Lower lobe of right lung (tissue), 2 donors: ENCODE data around the gene LZTFL1. TPM values are rescaled to one million over a fixed set of nuclear protein-coding genes. Genes with fewer than 3 reads are reported as not detected.

Experiments used
- ATAC-seq, 2 donors: fragments of 200-7000 bp; cut with Tn5 transposase; one replicate each; pipeline ENCODE4 v1.9.1; 2020 to 2022; ENCODE audit warnings: mild to moderate bottlenecking in 2 of 2, moderate library complexity in 2 of 2
- DNase-seq: peaks from one replicate; pipeline ENCODE4 v3.0.0-alpha.2; 2020
- H3K27ac ChIP-seq: fragments of 200-600 bp; one replicate; pipeline ENCODE4 v1.8.0; 2022
- H3K27me3 ChIP-seq: fragments of 200-600 bp; one replicate; pipeline ENCODE4 v1.8.0; 2022; ENCODE audit warnings: low read depth
- H3K36me3 ChIP-seq: fragments of 200-600 bp; one replicate; pipeline ENCODE4 v1.8.0; 2022; ENCODE audit warnings: mild to moderate bottlenecking
- H3K4me1 ChIP-seq: fragments of 200-600 bp; one replicate; pipeline ENCODE4 v1.8.0; 2022
- H3K4me3 ChIP-seq: fragments of 200-600 bp; one replicate; pipeline ENCODE4 v1.8.0; 2022; ENCODE audit warnings: mild to moderate bottlenecking
- H3K9me3 ChIP-seq: fragments of 200-600 bp; one replicate; pipeline ENCODE4 v1.8.0; 2022
- intact Hi-C: fragments of 100-400 bp; cut with DNase I; formaldehyde crosslinking; loops from one replicate; pipeline ENCODE4 v1.11.0; 2022
- total RNA-seq: library from RNA; stranded (reverse); fragmentation: NEBNext Ultra II Directional; extraction: Animal tissue kit (Norgen Biotek cat#: 25700); gene quantifications from one replicate; pipeline ENCODE4 v1.2.1, GENCODE V29; 2021
- TF ChIP-seq, protein P1 (sequence below): fragments of 200-600 bp; IDR thresholded peaks from one replicate; pipeline ENCODE4 v1.8.0; 2022; ENCODE audit warnings: antibody characterized with exemption, mild to moderate bottlenecking
- donor health status: DM: no; HTN: yes; CAD: no; lungs with severe emphysema.

The LZTFL1 gene
- total RNA-seq, 1 donor from 2014 or later = 26.8 TPM

DNA sequence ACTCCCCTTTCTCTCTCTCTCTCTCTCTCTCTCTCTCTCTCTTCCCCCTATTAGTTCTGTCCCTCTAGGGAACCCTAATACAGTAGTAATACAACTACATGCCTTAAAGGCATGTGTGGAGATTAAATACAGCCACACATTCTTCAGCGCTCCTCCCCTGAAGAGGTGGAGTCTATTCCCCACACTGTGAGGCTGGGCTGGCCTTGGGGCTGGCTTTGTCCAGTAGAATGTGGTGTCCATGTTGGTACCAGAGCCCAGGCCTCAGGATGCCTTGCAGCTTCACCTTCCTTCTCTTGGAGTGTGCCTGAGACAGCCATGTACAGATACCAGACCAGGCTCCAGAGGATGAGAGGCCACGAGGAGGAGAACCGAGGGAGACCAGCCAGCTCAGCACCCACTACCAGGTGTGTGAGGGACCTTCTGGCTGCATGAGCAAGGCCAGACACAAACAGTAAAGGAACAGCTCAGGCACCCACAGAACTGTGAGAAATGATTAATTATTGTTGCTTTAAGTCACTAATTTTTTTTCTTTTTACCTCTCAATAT lies 56.2 kb downstream of the LZTFL1 start:
- intact Hi-C loops = no loop called here
- no peak overlapping the region for H3K4me3 ChIP-seq
- no peaks in the 10 kb centered on the region for H3K4me1 ChIP-seq
- no peak for ATAC-seq
- no peaks in the 10 kb centered on the region for H3K27me3 ChIP-seq
- TF ChIP-seq, protein P1, sequence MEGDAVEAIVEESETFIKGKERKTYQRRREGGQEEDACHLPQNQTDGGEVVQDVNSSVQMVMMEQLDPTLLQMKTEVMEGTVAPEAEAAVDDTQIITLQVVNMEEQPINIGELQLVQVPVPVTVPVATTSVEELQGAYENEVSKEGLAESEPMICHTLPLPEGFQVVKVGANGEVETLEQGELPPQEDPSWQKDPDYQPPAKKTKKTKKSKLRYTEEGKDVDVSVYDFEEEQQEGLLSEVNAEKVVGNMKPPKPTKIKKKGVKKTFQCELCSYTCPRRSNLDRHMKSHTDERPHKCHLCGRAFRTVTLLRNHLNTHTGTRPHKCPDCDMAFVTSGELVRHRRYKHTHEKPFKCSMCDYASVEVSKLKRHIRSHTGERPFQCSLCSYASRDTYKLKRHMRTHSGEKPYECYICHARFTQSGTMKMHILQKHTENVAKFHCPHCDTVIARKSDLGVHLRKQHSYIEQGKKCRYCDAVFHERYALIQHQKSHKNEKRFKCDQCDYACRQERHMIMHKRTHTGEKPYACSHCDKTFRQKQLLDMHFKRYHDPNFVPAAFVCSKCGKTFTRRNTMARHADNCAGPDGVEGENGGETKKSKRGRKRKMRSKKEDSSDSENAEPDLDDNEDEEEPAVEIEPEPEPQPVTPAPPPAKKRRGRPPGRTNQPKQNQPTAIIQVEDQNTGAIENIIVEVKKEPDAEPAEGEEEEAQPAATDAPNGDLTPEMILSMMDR = no peak
- no peak for DNase-seq
- peaks cover 12% of the 10 kb centered on the region for H3K9me3 ChIP-seq
- H3K27ac ChIP-seq = no peak overlapping the region
- no peaks in the 10 kb centered on the region for H3K36me3 ChIP-seq

GRCh38 chr3:45783667-45784066 lies 58.3 kb downstream of the LZTFL1 start:
- Histone ChIP-seq H3K36me3 (no peaks in the 10 kb centered on the region), H3K9me3 (peaks cover 1% of the 10 kb centered on the region), H3K4me1 (no peaks in the 10 kb centered on the region), H3K27me3 (no peaks in the 10 kb centered on the region), H3K27ac (no peak overlapping the region), H3K4me3 (no peak overlapping the region)
- intact Hi-C loops = no loop called here
- ATAC-seq (no peak), DNase-seq (no peak)
- TF ChIP-seq, protein P1 = no peak

DNA sequence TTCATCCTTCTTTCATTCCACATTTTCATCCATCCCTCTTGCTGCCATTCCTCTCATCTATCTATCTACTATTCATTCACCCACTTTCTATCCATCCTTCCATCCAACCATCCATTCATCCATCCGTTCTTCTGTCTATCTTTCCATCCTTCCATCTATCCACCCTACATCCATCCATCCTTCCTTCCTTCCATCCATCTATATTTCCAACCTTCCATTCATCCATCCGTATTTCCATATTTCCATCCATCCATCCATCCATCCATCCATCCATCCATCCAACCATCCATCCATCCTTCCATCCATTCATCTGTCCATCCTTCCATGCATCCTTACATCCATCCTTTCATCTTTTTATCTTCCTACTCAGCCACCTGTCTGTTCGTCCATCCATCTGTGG lies 59.5 kb downstream of the LZTFL1 start:
- H3K9me3 ChIP-seq = no peaks in the 10 kb centered on the region
- no peaks in the 10 kb centered on the region for H3K27me3 ChIP-seq
- H3K4me3 ChIP-seq = no peak overlapping the region
- DNase-seq (no peak), ATAC-seq (no peak)
- intact Hi-C loops = no loop called here
- no peaks in the 10 kb centered on the region for H3K4me1 ChIP-seq
- no peak overlapping the region for H3K27ac ChIP-seq
- no peaks in the 10 kb centered on the region for H3K36me3 ChIP-seq
- TF ChIP-seq, protein P1 = no peak

DNA sequence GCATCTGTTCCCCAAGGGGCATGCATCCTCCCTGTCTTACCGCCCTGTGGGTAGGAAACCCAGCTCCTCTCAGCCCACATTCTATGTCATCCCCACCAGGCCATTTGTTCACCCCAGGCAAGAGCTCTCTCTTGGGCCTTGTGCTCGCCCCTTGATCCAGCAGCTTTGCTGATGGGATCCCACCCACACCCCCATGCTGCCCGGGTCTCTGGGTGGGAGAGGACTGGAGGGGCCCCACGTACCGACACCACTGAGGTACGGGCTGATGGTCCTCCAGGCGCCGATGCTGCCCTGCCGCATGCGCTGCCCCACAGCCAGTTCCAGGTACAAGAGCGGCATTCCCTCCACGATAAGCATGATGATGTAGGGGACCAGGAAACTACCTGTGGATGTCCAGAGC lies 60.1 kb downstream of the LZTFL1 start:
- ATAC-seq = no peak
- Histone ChIP-seq H3K27ac (no peak overlapping the region), H3K9me3 (no peaks in the 10 kb centered on the region), H3K4me1 (no peaks in the 10 kb centered on the region), H3K36me3 (no peaks in the 10 kb centered on the region), H3K4me3 (no peak overlapping the region), H3K27me3 (no peaks in the 10 kb centered on the region)
- intact Hi-C loops = no loop called here
- DNase-seq = no peak
- TF ChIP-seq, protein P1 = no peak

GRCh38 chr3:45781271-45781670 lies 60.6 kb downstream of the LZTFL1 start:
- DNase-seq (no peak), ATAC-seq (no peak)
- H3K36me3 ChIP-seq = no peaks in the 10 kb centered on the region
- no peak overlapping the region for H3K27ac ChIP-seq
- TF ChIP-seq, protein P1 = no peak
- no peaks in the 10 kb centered on the region for H3K27me3 ChIP-seq
- no peak overlapping the region for H3K4me3 ChIP-seq
- no peaks in the 10 kb centered on the region for H3K4me1 ChIP-seq
- intact Hi-C loops = no loop called here
- no peaks in the 10 kb centered on the region for H3K9me3 ChIP-seq
